NCI-H2227 (cell line): Measurements from ENCODE around the gene DNAI4.
A peak's percentile ranks its signal among the peaks of the same experiment; 100 is the strongest.
"Not testable (repeated sequence)": the region's sequence is repeated elsewhere in the genome, so short reads cannot be mapped to it uniquely, and the experiment has no call there.

ENCODE experiments used
- DNase-seq: peaks from one replicate; lab custom pipeline; 2025; ENCODE audit not compliant: unreplicated experiment; lab: John Stamatoyannopoulos, UW

The DNAI4 gene

GRCh38 chr1:66929999-66930822, 5.6 kb upstream of the DNAI4 start:
- peak; percentile 98 for DNase-seq

DNA sequence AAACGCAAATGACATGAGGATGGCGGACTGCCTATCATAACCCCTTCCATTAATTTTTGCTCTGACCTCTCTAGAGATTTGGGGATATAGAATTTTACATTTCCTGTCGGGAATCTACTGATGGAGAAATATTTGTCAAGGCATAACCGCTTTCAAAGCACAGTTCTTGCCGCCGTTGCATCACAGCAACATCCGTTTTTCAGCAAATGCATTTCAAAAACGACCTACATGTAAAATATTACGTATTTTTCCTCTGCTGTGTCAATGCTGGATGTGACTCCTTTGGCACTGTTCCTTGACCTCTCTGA, 5.0 kb upstream of the DNAI4 start:
- no peak for DNase-seq

DNA sequence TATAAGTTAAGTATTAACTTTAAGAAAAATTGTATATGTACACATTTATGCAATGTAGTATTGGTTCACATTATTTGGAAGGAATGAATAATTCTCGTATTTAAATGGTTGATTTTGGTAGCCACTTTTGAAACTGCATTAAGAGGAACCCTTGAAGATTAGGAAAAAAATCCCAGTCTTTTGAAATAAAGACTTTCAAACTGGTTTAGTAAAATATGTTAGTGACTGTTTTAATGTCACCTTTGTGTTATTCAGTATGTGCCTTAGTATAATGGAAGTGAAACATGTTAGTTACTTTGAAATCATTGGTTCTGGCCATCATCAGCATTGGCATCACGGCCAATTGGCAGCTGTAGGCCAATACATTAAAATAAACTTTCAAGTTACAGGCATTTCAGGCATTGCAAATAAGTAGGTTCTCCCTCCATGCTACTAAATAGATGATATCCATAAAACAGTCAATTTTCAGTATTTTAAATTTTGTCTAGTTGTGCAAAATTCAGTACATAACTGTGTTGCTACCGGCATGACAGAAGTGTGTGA, 4.6 kb upstream of the DNAI4 start:
- DNase-seq = no peak

GRCh38 chr1:66927528-66927927, 2.9 kb upstream of the DNAI4 start:
- DNase-seq = no peak

DNA sequence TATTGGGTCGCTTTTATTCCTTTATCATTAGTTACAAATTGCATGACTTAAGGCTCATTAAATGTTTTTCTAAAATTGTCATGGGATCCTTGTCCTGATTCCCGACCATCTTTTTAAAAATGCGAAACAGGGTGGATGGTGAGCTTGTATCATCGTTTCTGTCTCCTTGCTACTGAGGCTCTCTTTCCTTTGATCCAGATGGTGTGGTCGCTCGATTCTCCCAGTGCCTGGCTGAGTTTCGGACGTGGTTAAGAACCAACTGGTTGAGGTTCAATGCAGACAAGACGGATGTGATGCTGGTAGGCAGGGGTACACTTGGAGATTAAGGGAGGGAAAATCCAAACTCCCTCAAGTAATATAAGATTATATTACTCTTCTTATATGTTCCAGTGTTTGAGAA, 1.3 kb upstream of the DNAI4 start:
- DNase-seq = peak; percentile 30

GRCh38 chr1:66925558-66925910, 878 bp upstream of the DNAI4 start:
- DNase-seq = no peak

DNA sequence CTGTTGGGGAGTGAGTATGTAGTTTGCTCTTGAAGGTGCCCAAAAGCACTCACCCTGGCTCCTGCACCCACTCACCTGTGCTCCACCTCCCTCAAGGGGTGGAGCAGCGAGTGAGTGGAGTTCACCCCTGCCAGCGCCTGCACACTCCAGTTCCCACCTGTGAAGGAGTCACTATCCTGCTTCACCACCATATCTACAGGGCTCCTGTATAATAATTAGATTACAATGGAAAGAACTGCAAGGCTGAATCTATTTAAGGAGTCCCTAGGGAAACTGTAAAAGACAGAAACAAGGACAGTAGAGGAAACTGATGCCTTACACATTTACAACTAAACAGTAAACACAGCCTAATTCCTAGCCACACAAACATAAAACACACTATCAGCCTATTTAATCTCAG, 4.1 kb downstream of the DNAI4 start:
- no peak for DNase-seq

GRCh38 chr1:66919828-66920227, 4.8 kb downstream of the DNAI4 start:
- DNase-seq = no peak

DNA sequence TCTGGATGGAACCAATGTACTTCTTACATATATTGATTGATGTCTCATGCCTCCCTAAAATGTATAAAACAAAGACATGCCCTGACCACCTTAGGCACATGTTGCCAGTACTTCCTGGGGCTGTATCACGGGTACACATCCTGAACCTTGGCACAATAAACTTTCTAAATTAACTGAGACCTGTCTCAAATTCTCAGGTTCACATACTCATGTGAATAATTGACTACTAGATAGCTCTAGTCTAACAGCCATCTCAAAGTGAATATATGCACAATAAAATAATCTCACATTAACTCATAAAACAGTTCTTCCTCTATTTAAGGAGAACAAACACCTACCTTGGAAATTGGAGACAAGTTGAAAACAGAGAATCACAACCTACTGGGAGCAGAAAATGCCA, 5.6 kb downstream of the DNAI4 start:
- DNase-seq = no peak

DNA sequence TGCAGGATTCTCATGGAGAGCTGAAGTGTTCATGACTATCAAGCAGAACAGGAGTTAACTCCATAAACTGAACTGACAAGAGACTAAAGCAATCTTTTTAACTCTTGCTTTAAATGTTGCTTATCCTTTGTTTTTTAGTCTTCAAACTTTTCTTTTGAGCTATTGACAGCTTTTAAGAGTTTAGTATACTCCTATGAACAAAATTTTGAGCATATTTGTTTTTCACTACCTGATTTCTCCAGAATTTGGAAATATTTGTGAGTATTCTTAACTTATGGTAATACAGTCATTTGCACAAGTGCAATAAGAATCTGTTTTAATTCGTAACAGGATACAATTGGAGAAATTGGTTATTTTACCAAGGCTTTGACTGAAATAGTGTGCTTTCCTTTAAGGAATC, 7.2 kb downstream of the DNAI4 start:
- no peak for DNase-seq

DNA sequence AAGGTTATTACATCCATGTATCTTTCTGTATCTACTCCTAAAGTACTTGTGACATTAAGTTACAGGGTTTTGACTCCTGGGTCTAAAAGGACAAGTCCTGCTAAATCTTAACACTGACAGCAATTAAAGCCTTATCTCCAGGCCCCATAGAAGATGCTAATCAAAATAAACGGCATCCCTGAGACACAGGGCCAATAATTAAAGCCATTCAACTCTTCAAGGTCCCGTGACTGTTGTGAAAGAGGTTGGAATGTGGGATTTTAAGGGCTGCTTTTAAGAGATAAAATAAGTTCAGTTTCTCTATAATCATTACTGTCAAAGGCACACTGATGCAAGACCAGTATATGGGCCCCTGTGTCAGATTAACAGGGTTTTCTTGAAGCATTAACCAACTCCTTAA, 8.3 kb downstream of the DNAI4 start:
- no peak for DNase-seq

DNA sequence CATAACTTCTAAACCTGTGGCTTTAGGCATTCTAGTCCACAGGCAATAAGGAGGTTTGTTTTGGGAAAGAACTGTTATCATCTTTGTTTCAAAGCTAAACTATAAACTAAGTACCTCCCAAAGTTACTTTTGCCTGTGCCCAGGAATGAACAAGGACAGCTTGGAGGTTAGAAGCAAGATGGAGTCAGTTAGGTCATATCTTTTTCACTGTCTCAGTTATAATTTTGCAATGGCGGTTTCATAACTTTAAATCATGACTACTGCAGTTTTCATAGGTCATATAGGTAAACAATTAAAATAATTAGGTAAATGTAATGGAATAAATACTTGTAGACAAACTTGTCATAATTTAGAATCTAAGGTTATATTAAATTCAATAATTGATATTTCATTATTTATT, 9.5 kb downstream of the DNAI4 start:
- not testable (repeated sequence) for DNase-seq

DNA sequence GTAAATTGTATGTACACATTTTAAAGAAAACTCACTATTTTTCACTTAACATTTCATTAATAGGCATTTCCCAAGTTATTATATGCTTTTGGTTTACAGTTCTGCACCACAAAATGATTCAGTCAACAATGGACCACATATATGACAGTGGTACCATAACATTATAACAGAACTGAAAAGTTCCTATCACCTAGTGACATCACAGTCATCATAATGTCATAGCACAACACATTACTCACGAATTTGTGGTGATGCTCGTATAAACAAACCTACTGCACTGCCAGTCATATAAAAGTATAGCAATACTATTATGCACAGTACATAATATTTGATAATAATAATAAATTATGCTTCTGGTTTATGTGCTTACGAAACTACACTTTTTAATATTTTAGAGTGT, 30.9 kb downstream of the DNAI4 start:
- DNase-seq = no peak

DNA sequence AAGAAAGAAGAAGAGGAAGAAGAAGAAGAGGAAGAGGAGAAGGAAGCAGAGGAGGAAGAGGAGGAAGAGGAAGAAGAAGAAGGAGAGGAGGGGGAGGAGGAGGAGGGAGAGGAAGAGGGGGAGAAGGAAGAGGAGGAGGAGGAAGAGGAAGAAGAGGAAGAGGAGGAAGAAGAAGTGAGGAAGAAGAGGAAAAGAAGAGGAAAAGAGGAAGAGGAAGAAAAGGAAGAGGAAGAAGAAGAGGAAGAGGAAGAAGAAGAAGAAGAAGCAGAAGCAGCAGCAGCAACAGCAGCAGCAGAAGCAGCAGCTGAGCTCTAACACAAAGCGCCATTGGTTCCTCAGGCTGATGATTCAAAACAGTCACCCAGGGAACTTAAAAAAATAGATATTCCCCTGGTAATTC, 34.0 kb downstream of the DNAI4 start:
- no peak for DNase-seq

GRCh38 chr1:66889030-66889429, 35.6 kb downstream of the DNAI4 start:
- DNase-seq = no peak

DNA sequence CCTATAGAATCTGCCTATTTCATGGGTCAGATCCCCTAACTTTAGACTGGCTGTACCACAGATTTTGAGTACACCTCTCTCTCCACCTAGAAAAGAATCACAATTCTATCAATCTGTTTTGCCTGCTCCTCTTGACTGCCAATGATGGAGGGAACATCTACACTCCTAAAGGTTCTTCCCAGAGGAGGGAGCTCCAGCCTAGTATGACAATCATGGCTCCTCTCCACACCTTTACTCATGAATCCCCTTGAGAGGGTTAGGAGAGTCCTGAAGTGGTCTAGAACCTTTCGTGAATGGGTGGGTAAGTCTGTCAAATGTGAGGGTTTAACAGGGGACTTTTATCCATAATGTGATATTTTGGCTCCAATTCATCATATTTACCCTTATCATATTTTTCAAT, 48.0 kb downstream of the DNAI4 start:
- no peak for DNase-seq

DNA sequence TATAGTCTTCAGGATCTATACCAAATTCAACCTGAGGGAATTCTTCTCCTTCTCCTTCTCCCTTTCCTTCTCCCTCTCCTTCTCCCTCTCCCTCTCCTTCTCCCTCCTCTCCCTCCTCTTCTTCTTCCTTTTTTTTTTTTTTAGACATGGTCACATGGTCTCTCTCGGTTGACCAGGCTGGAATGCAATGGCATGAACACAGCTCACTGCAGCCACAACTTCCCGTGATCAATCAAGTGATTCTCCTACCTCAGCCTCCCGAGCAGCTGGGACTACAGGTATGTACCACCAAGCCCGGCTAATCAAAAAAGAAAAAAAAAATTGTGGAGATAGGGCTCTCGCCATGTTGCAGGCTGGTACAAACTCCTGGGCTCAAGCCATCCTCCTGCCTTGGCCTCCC, 51.5 kb downstream of the DNAI4 start:
- DNase-seq = no peak

DNA sequence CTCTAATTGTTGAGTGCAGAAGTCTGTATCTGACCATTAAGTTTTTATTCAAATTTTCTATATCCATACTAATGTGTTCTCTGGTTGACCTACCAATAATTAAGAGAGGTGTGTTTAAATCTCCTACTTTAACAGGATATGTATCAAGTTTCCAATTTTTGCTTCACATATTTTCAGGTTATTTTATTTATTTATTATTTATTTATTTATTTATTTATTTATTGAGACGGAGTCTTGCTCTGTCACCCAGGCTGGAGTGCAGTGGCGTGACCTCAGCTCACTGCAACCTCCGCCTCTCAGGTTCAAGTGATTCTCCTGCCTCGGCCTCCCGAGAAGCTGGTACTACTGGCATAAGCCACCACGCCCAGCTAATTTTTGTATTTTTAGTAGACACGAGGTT, 52.6 kb downstream of the DNAI4 start:
- not testable (repeated sequence) for DNase-seq

GRCh38 chr1:66867501-66867900, 57.2 kb downstream of the DNAI4 start:
- DNase-seq = no peak

GRCh38 chr1:66860529-66860928, 64.1 kb downstream of the DNAI4 start:
- no peak for DNase-seq

DNA sequence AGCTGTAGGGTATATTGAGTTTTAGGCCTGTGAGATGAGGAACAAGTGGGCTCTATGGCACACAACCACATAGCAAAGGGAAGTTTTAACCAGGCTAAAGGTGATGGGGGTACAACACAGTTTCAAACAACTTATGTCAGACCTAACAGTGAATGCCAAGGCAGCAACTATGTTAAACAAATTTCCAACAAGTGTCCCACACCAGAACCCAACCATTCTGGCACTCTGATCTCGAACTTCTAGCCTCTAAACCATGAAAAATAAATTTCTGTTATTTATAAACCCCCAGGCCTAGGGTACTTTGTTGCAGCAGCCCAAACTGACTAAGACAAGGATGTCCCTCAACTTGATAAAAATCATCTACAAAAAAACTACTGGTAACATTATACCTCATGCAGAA, 71.3 kb downstream of the DNAI4 start:
- DNase-seq = no peak

GRCh38 chr1:66852870-66853269, 71.8 kb downstream of the DNAI4 start:
- DNase-seq = no peak

DNA sequence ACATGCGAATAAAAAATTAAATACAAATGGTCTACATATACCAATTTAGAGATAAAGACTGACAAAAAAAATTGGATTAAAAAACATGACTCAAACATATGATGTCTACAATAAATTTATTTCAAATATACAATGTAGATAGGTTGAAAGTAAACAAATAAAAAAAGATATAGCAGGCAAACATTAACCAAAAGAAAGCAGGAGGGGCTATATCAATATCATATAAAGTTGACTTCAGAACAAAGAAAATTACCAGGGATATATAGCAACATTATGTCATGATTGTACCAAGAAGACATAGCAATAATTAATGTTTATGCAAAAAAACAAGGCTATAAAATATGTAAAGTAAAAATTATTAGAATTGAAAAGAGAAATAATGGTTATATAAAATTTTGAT, 73.7 kb downstream of the DNAI4 start:
- no peak for DNase-seq
